Lung (tissue), 12 donors: Measurements from ENCODE around the gene ZGPAT. TPM values are rescaled to one million over a fixed set of nuclear protein-coding genes. Genes with fewer than 3 reads are reported as not detected.

Source experiments
- ATAC-seq: fragments of 200-7000 bp; cut with Tn5 transposase; one replicate; pipeline ENCODE4 v1.9.1; 2020; ENCODE audit warnings: moderate number of reproducible peaks; ENCODE audit not compliant: insufficient read depth, low FRiP score
- DNase-seq, 3 donors: peaks; one replicate each; pipeline ENCODE4 v3.0.0-alpha.2; 2013 to 2017
- H3K27ac ChIP-seq, 2 donors: one replicate each; pipeline ENCODE4 v1.5.1; 2013; ENCODE audit warnings: mild to moderate bottlenecking in 2 of 2, moderate library complexity in 2 of 2, control low read depth in 1 of 2, inconsistent platforms in 1 of 2, low read depth in 1 of 2, low read length in 1 of 2
- H3K27me3 ChIP-seq, 3 donors: one replicate each; pipeline ENCODE4 v1.5.1; 2013; ENCODE audit warnings: low read length in 2 of 3; ENCODE audit not compliant: control insufficient read depth in 3 of 3, insufficient read depth in 3 of 3
- H3K36me3 ChIP-seq, 4 donors: one replicate each; pipeline ENCODE4 v1.5.1; 2013; ENCODE audit warnings: low read length in 4 of 4, mild to moderate bottlenecking in 1 of 4, moderate library complexity in 1 of 4; ENCODE audit not compliant: control insufficient read depth in 4 of 4, insufficient read depth in 4 of 4
- H3K4me1 ChIP-seq, 5 donors: one replicate each; pipeline ENCODE4 v1.5.1; 2013; ENCODE audit warnings: low read length in 5 of 5, mild to moderate bottlenecking in 2 of 5, moderate library complexity in 1 of 5; ENCODE audit not compliant: control insufficient read depth in 5 of 5, insufficient read depth in 5 of 5
- H3K4me3 ChIP-seq: one replicate; pipeline ENCODE4 v1.5.1; 2013; ENCODE audit warnings: mild to moderate bottlenecking, control low read depth, moderate library complexity
- H3K9ac ChIP-seq, 2 donors: one replicate each; pipeline ENCODE4 v1.5.1; 2013; ENCODE audit warnings: low read length in 2 of 2, control low read depth in 1 of 2; ENCODE audit not compliant: insufficient read depth in 1 of 2
- H3K9me3 ChIP-seq, 4 donors: one replicate each; pipeline ENCODE4 v1.5.1; 2013; ENCODE audit warnings: low read length in 3 of 4, mild to moderate bottlenecking in 1 of 4, moderate library complexity in 1 of 4; ENCODE audit not compliant: control insufficient read depth in 4 of 4, insufficient read depth in 3 of 4
- CTCF ChIP-seq: IDR thresholded peaks from 2 replicates; pipeline ENCODE4 v1.5.1; 2012; ENCODE audit warnings: mild to moderate bottlenecking; ENCODE audit errors: control extremely low read depth, extremely low read depth
- WGBS, 2 donors: extraction: QIAGEN DNeasy Blood & Tissue Kit; methylation state at CpG; one replicate each; pipeline ENCODE4 v1.1.7; 2013; 5-methylcytosine and 5-hydroxymethylcytosine counted together
- polyA plus RNA-seq, 2 donors: library from polyadenylated mRNA; stranded (reverse); fragments of 200-250 nt; gene quantifications; one replicate each; pipeline ENCODE4 v1.2.1, GENCODE V29; 2013
- total RNA-seq, 2 donors: library from RNA; depleted of rRNA in 1 of 2; stranded (reverse); fragments of >200 nt in 1 of 2; gene quantifications; one replicate each; pipeline ENCODE4 v1.2.1, GENCODE V29; 2014 to 2021
- donor health status: control.
- donor health status: control.
- donor health status: Bipolar disorder and iron deficiency.
- donor health status: healthy.
- donor health status: DM: yes; HTN: yes; CAD: no.

ZGPAT gene
- total and polyA plus RNA-seq, 4 donors, result 18.3 to 45.0 (median 33.7) TPM

- no peaks in the 10 kb centered on the region for H3K9me3 ChIP-seq
- ATAC-seq (no peak), DNase-seq (no peak)
- no peak for TF ChIP-seq CTCF
- H3K27ac ChIP-seq, result no peak overlapping the region
- H3K9ac ChIP-seq, result no peak overlapping the region
- 79 to 90% methylated on average over 12 to 14 of the region's 14 CpGs for WGBS, 2 donors
- H3K27me3 ChIP-seq, result no peaks in the 10 kb centered on the region
- H3K4me1 ChIP-seq, result peaks cover 0 to 25% (median 3%) of the 10 kb centered on the region in 5 donors
- H3K4me3 ChIP-seq, result no peak overlapping the region
- H3K36me3 ChIP-seq, result peaks cover 0 to 37% (median 12%) of the 10 kb centered on the region in 4 donors
These were observed 6.4 kb upstream of the ZGPAT start for GRCh38 chr20:63701329-63702035.

- Histone ChIP-seq H3K36me3 (peaks cover 0 to 38% (median 13%) of the 10 kb centered on the region in 4 donors), H3K4me3 (no peak overlapping the region), H3K27ac (no peak overlapping the region), H3K4me1 (peaks cover 0 to 22% (median 8%) of the 10 kb centered on the region in 5 donors), H3K9ac (no peak overlapping the region), H3K9me3 (no peaks in the 10 kb centered on the region), H3K27me3 (no peaks in the 10 kb centered on the region)
- ATAC-seq (no peak), DNase-seq (no peak)
- WGBS, 2 donors, result 93 to 94% methylated on average over 16 of the region's 16 CpGs
- no peak for TF ChIP-seq CTCF
These were observed 5.7 kb upstream of the ZGPAT start for GRCh38 chr20:63702036-63702665.

GRCh38 chr20:63702751-63703470 lies 4.9 kb upstream of the ZGPAT start:
- Histone ChIP-seq H3K9ac (no peak overlapping the region), H3K27ac (no peak overlapping the region), H3K36me3 (peaks cover 0 to 34% (median 13%) of the 10 kb centered on the region in 4 donors), H3K9me3 (no peaks in the 10 kb centered on the region), H3K4me1 (peaks cover 0 to 15% (median 8%) of the 10 kb centered on the region in 5 donors), H3K4me3 (no peak overlapping the region), H3K27me3 (no peaks in the 10 kb centered on the region)
- ATAC-seq (no peak), DNase-seq (no peak)
- 81 to 88% methylated on average over 13 of the region's 13 CpGs for WGBS, 2 donors
- TF ChIP-seq CTCF, result no peak
